ENCODE measurements around the gene AMDHD2. TPM values are rescaled to one million over a fixed set of nuclear protein-coding genes. Genes with fewer than 3 reads are reported as not detected.

AMDHD2 gene
- total RNA-seq, 1 donor from 2014 or later = 24.6 TPM

- no peak for DNase-seq
Measured at GRCh38 chr16:2499890-2500429, 20.2 kb upstream of the AMDHD2 start.

GRCh38 chr16:2500430-2500917, 19.7 kb upstream of the AMDHD2 start:
- DNase-seq = no peak

GRCh38 chr16:2500918-2501750, 19.0 kb upstream of the AMDHD2 start:
- peak; percentile 93 for DNase-seq

- DNase-seq = no peak
Measured at GRCh38 chr16:2501946-2502895, 17.9 kb upstream of the AMDHD2 start.

GRCh38 chr16:2505695-2506094, 14.5 kb upstream of the AMDHD2 start:
- DNase-seq = no peak

GRCh38 chr16:2507052-2507659, 13.0 kb upstream of the AMDHD2 start:
- DNase-seq = no peak

- no peak for DNase-seq
Measured at GRCh38 chr16:2507665-2508064, 12.5 kb upstream of the AMDHD2 start.

- DNase-seq = no peak
Measured at GRCh38 chr16:2508722-2509400, 11.3 kb upstream of the AMDHD2 start.

GRCh38 chr16:2511128-2511800, 8.9 kb upstream of the AMDHD2 start:
- DNase-seq = peak; percentile 48

- no peak for DNase-seq
Measured at GRCh38 chr16:2511996-2512734, 8.0 kb upstream of the AMDHD2 start.

GRCh38 chr16:2512735-2513404, 7.3 kb upstream of the AMDHD2 start:
- DNase-seq = peak; percentile 40

- DNase-seq = peak; percentile 96
Measured at GRCh38 chr16:2513405-2514332, 6.5 kb upstream of the AMDHD2 start, which contains the start of gene ATP6V0C. TSS of gene ATP6V0C (plus strand) at chr16:2513952. CDS start at chr16:2514104, 152 bp downstream.

GRCh38 chr16:2514333-2515179, 5.6 kb upstream of the AMDHD2 start:
- no peak for DNase-seq

- DNase-seq = no peak
Measured at GRCh38 chr16:2515180-2515851, 4.9 kb upstream of the AMDHD2 start.

- no peak for DNase-seq
Measured at GRCh38 chr16:2516391-2517240, 3.6 kb upstream of the AMDHD2 start.
